GM23338 (cell line): ENCODE data around the gene POPDC3.

ENCODE experiments used
- CREB1 ChIP-seq: fragments of 250-450 bp; sonication (Bioruptor Pico); IDR thresholded peaks from 2 replicates; pipeline ENCODE4 v1.5.0; 2020; ENCODE audit warnings: low read depth, mild to moderate bottlenecking, moderate library complexity
- CTCF ChIP-seq, 2 experiments: fragments of 200-600 bp in 1 of 2; sonication (generic) in 1 of 2; conservative IDR thresholded peaks; 2 replicates each; pipeline versions ENCODE4 v1.5.1 to v1.6.1; 2016 to 2017; ENCODE audit warnings: antibody characterized with exemption in 2 of 2, low read depth in 2 of 2, mild to moderate bottlenecking in 2 of 2, moderate library complexity in 1 of 2
- ETS1 ChIP-seq: IDR thresholded peaks from 2 replicates; pipeline ENCODE4 v1.6.1; 2016; ENCODE audit warnings: antibody characterized with exemption
- EZH2 ChIP-seq: fragments of 200-600 bp; sonication (generic); IDR thresholded peaks from one replicate; pipeline ENCODE4 v1.8.0; 2017; ENCODE audit warnings: antibody characterized with exemption, mild to moderate bottlenecking, low read depth; ENCODE audit not compliant: unreplicated experiment
- EZH2phosphoT487 ChIP-seq: fragments of 200-600 bp; sonication (generic); IDR thresholded peaks from one replicate; pipeline ENCODE4 v1.8.1; 2018; ENCODE audit warnings: antibody characterized with exemption; ENCODE audit not compliant: unreplicated experiment
- JUNB ChIP-seq: IDR thresholded peaks from one replicate; pipeline ENCODE4 v1.6.1; 2016; ENCODE audit warnings: antibody characterized with exemption; ENCODE audit not compliant: unreplicated experiment
- NANOG ChIP-seq: IDR thresholded peaks from 2 replicates; pipeline ENCODE4 v1.6.1; 2016; ENCODE audit warnings: antibody characterized with exemption, borderline replicate concordance
- POLR2AphosphoS5 ChIP-seq: IDR thresholded peaks from 2 replicates; pipeline ENCODE4 v1.6.1; 2016; ENCODE audit warnings: antibody characterized with exemption, low read depth
- STAT1 ChIP-seq: IDR thresholded peaks from one replicate; pipeline ENCODE4 v1.6.1; 2016; ENCODE audit warnings: antibody characterized with exemption; ENCODE audit not compliant: unreplicated experiment
- ZNF114 ChIP-seq: fragments of 250-450 bp; sonication (Bioruptor Pico); IDR thresholded peaks from 2 replicates; pipeline ENCODE4 v1.5.0; 2020; ENCODE audit warnings: mild to moderate bottlenecking, moderate library complexity
- ZNF331 ChIP-seq: fragments of 250-450 bp; sonication (Bioruptor Pico); IDR thresholded peaks from 2 replicates; pipeline ENCODE4 v1.5.0; 2020; ENCODE audit warnings: low read depth, mild to moderate bottlenecking, moderate library complexity
- TF ChIP-seq, protein P1 (sequence below): IDR thresholded peaks from one replicate; pipeline ENCODE4 v1.6.1; 2018; ENCODE audit warnings: antibody characterized with exemption; ENCODE audit not compliant: unreplicated experiment

- TF ChIP-seq CTCF (conservative IDR thresholded peaks at IDR 0.05; ENCODE audit: low read depth in 2 of 2) (no peak), EZH2 (no peak), POLR2AphosphoS5 (no peak), JUNB (no peak), STAT1 (no peak), EZH2phosphoT487 (no peak), ETS1 (no peak), CREB1 (CRISPR knock-in tag) (no peak), ZNF114 (no peak), ZNF331 (no peak), NANOG (no peak)
- TF ChIP-seq, protein P1, sequence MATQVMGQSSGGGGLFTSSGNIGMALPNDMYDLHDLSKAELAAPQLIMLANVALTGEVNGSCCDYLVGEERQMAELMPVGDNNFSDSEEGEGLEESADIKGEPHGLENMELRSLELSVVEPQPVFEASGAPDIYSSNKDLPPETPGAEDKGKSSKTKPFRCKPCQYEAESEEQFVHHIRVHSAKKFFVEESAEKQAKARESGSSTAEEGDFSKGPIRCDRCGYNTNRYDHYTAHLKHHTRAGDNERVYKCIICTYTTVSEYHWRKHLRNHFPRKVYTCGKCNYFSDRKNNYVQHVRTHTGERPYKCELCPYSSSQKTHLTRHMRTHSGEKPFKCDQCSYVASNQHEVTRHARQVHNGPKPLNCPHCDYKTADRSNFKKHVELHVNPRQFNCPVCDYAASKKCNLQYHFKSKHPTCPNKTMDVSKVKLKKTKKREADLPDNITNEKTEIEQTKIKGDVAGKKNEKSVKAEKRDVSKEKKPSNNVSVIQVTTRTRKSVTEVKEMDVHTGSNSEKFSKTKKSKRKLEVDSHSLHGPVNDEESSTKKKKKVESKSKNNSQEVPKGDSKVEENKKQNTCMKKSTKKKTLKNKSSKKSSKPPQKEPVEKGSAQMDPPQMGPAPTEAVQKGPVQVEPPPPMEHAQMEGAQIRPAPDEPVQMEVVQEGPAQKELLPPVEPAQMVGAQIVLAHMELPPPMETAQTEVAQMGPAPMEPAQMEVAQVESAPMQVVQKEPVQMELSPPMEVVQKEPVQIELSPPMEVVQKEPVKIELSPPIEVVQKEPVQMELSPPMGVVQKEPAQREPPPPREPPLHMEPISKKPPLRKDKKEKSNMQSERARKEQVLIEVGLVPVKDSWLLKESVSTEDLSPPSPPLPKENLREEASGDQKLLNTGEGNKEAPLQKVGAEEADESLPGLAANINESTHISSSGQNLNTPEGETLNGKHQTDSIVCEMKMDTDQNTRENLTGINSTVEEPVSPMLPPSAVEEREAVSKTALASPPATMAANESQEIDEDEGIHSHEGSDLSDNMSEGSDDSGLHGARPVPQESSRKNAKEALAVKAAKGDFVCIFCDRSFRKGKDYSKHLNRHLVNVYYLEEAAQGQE: no peak
Observed at GRCh38 chr6:105108631-105109262, 71.1 kb downstream of the POPDC3 start.
